Endothelial cell of umbilical vein (primary cell): Measurements from ENCODE around the gene LCA5L. TPM values are rescaled to one million over a fixed set of nuclear protein-coding genes. Genes with fewer than 3 reads are reported as not detected.

Experiments used
- BruUV-seq: library from RNA; stranded (reverse); fragments of 400-500 nt; replicated peaks from 2 replicates; lab custom pipeline; 2021; lab: Mats Ljungman, UMichigan
- CTCF ChIA-PET: fragments of 300-600, 350-600 bp; sonication (Branson Sonifier 250); formaldehyde crosslinking; loops from one replicate; lab custom pipeline; 2021; ENCODE audit warnings: antibody characterized with exemption, inconsistent platforms; lab: Charles Lee
- POLR2A ChIA-PET: fragments of 300-600, 350-600 bp; sonication (Branson Sonifier 250); formaldehyde crosslinking; loops from one replicate; lab custom pipeline; 2021; ENCODE audit warnings: antibody characterized with exemption, inconsistent platforms; lab: Charles Lee
- DNase-seq: peaks from one replicate; pipeline ENCODE4 v3.0.0-alpha.2; 2011; ENCODE audit warnings: low read depth, low spot score
- FAIRE-seq: peaks from 2 replicates; lab custom pipeline; 2011; peaks lifted over from hg19 to GRCh38; lab: Jason Lieb, UNC
- H2AFZ ChIP-seq: 2 replicates; pipeline ENCODE4 v1.6.0; 2012; ENCODE audit warnings: low read depth, low read length, control low read depth, inconsistent platforms
- H3K27ac ChIP-seq: 2 replicates; pipeline ENCODE4 v1.5.1; 2011; ENCODE audit warnings: low read depth, mild to moderate bottlenecking, control low read depth, low read length, moderate library complexity; ENCODE audit not compliant: insufficient read depth
- H3K27me3 ChIP-seq, 2 experiments: 2 replicates each; pipeline versions ENCODE4 v1.6.0 to v1.6.1; 2011; ENCODE audit warnings: low read length in 2 of 2, mixed read lengths in 1 of 2; ENCODE audit not compliant: control insufficient read depth in 2 of 2, insufficient read depth in 2 of 2
- H3K36me3 ChIP-seq, 2 experiments: 2 replicates in 1 of 2; 3 replicates in 1 of 2; pipeline ENCODE4 v1.5.1; 2011; ENCODE audit warnings: low read length in 2 of 2, mild to moderate bottlenecking in 1 of 2, moderate library complexity in 1 of 2; ENCODE audit not compliant: control insufficient read depth in 2 of 2, insufficient read depth in 2 of 2; ENCODE audit errors: extremely low read depth in 1 of 2
- H3K4me1 ChIP-seq: 3 replicates; pipeline ENCODE4 v1.5.1; 2011; ENCODE audit warnings: mild to moderate bottlenecking, low read length; ENCODE audit not compliant: control insufficient read depth, insufficient read depth; ENCODE audit errors: extremely low read depth
- H3K4me2 ChIP-seq: 2 replicates; pipeline ENCODE4 v1.6.1; 2011; ENCODE audit warnings: low read length, control low read depth, mixed read lengths; ENCODE audit not compliant: insufficient read depth
- H3K4me3 ChIP-seq, 3 experiments: fragments of 200-600 bp in 1 of 3; sonication (generic), shearing (Covaris generic) in 1 of 3; replicated peaks in 1 of 3; 2 replicates each; pipeline ENCODE4 v1.5.1; 2011 to 2016; ENCODE audit warnings: control low read depth in 3 of 3, low read length in 3 of 3, mild to moderate bottlenecking in 2 of 3, inconsistent platforms in 1 of 3, low read depth in 1 of 3, moderate library complexity in 1 of 3; ENCODE audit not compliant: insufficient read depth in 1 of 3
- H3K79me2 ChIP-seq: 2 replicates; pipeline ENCODE4 v1.6.0; 2012; ENCODE audit warnings: low read length, inconsistent platforms; ENCODE audit not compliant: control insufficient read depth, insufficient read depth
- H3K9ac ChIP-seq: replicated peaks from 2 replicates; pipeline ENCODE3; 2011; ENCODE audit warnings: low read length, control low read depth; ENCODE audit not compliant: insufficient read depth; ENCODE audit errors: extremely low read depth
- H3K9me1 ChIP-seq: replicated peaks from 3 replicates; pipeline ENCODE4 v1.6.0; 2011; ENCODE audit warnings: mild to moderate bottlenecking, low read length; ENCODE audit not compliant: control insufficient read depth, insufficient read depth; ENCODE audit errors: extremely low read depth
- H3K9me3 ChIP-seq: replicated peaks from 2 replicates; pipeline ENCODE4 v1.5.1; 2012; ENCODE audit warnings: low read length, inconsistent platforms; ENCODE audit not compliant: control insufficient read depth, insufficient read depth
- H4K20me1 ChIP-seq: replicated peaks from 2 replicates; pipeline ENCODE3; 2011; ENCODE audit warnings: mild to moderate bottlenecking, low read length; ENCODE audit not compliant: control insufficient read depth, insufficient read depth; ENCODE audit errors: extremely low read depth
- EZH2 ChIP-seq: IDR thresholded peaks from 2 replicates; pipeline ENCODE4 v1.6.1; 2012; ENCODE audit warnings: borderline replicate concordance, low read depth, mild to moderate bottlenecking, moderate library complexity, low read length, inconsistent platforms; ENCODE audit not compliant: severe bottlenecking
- FOS ChIP-seq: IDR thresholded peaks from 2 replicates; pipeline ENCODE4 v1.6.1; 2011; ENCODE audit warnings: mild to moderate bottlenecking, low read length, moderate library complexity, borderline replicate concordance; ENCODE audit not compliant: insufficient read depth
- GATA2 ChIP-seq: IDR thresholded peaks from 2 replicates; pipeline ENCODE4 v1.7.0; 2011; ENCODE audit warnings: low read depth, mild to moderate bottlenecking, moderate library complexity, mixed read lengths, low read length; ENCODE audit not compliant: insufficient read length, insufficient read depth
- JUN ChIP-seq: IDR thresholded peaks from 2 replicates; pipeline ENCODE4 v1.6.1; 2011; ENCODE audit warnings: borderline replicate concordance, low read depth; ENCODE audit not compliant: insufficient read length, insufficient read depth
- MYC ChIP-seq: IDR thresholded peaks from one replicate; pipeline ENCODE4 v1.6.1; 2011; ENCODE audit warnings: mild to moderate bottlenecking, low read depth, low read length
- POLR2A ChIP-seq: IDR thresholded peaks from 2 replicates; pipeline ENCODE4 v1.6.1; 2012; ENCODE audit warnings: low read depth, mild to moderate bottlenecking, control low read depth, low read length
- POLR2AphosphoS5 ChIP-seq: IDR thresholded peaks from 2 replicates; pipeline ENCODE4 v1.6.1; 2012; ENCODE audit warnings: low read depth, mild to moderate bottlenecking, control low read depth, low read length, moderate library complexity; ENCODE audit not compliant: insufficient read depth
- dilution Hi-C: fragments of 300-500 bp; cut with MboI; formaldehyde crosslinking; loops from one replicate; pipeline ENCODE4 v1.15.0; 2019; ENCODE audit warnings: low sequenced_read_pairs; ENCODE audit not compliant: extremely low pct_ligation_motif_present
- intact Hi-C: fragments of 100-400 bp; cut with micrococcal nuclease; formaldehyde crosslinking; loops from one replicate; pipeline ENCODE4 v1.10.0; 2022
- polyA plus RNA-seq, 4 experiments: library from polyadenylated mRNA; depleted of rRNA in 3 of 4; stranded (reverse) in 3 of 4; unstranded in 1 of 4; fragments of >200 nt; gene quantifications; 2 replicates each; pipeline versions ENCODE4 v1.2.1 to v1.2.3, GENCODE V29; 2011 to 2012; ENCODE audit warnings: missing spikeins in 1 of 4
- total RNA-seq: library from RNA; stranded (reverse); gene quantifications from 2 replicates; pipeline ENCODE4 v1.2.3, GENCODE V29; 2021
- TF ChIP-seq, protein P1 (sequence below): IDR thresholded peaks from 2 replicates; pipeline ENCODE4 v1.6.1; 2011; ENCODE audit not compliant: insufficient read depth, insufficient read length
- TF ChIP-seq, protein P2 (sequence below), 2 donors: IDR thresholded peaks; 1 replicate in 1 of 2; 2 replicates in 1 of 2; pipeline ENCODE4 v1.5.1; 2011; ENCODE audit warnings: low read length in 2 of 2, mild to moderate bottlenecking in 2 of 2, moderate library complexity in 2 of 2, control low read depth in 1 of 2, inconsistent platforms in 1 of 2, low read depth in 1 of 2; ENCODE audit not compliant: insufficient read depth in 1 of 2; ENCODE audit errors: extremely low read depth in 1 of 2

Gene LCA5L
- total and polyA plus RNA-seq, 2 donors (not counting 3 experiments of a cell fraction or from before 2014, with no cell fraction given), result 0.26 to 1.0 TPM

DNA sequence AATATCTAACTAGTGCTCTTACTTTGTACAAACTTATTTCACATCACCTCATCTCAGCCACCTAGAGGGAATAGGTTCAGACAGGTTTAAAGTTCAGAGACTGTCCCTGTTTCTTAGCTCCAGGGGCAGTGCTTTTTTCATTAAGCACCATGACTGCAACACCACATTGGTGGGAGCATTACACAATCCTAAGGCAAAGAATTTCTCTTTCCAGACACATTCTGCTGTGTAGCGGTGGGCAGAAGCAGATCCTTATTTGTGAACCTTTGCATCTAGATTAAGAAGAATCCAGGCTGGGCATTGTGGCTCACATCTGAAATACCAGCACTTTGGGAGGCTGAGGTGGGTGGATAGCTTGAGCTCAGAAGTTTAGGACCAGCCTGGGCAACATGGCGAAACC lies 16.1 kb downstream of the LCA5L start:
- FAIRE-seq, result no peak
- Histone ChIP-seq H3K27ac (no peak overlapping the region), H3K4me3 (no peak overlapping the region), H3K9me1 (no peaks in the 10 kb centered on the region), H2AFZ (no peak overlapping the region), H4K20me1 (no peaks in the 10 kb centered on the region), H3K4me2 (no peak overlapping the region), H3K36me3 (no peaks in the 10 kb centered on the region), H3K79me2 (no peaks in the 10 kb centered on the region), H3K4me1 (no peaks in the 10 kb centered on the region), H3K27me3 (no peaks in the 10 kb centered on the region), H3K9me3 (no peaks in the 10 kb centered on the region), H3K9ac (no peak overlapping the region)
- no peak for TF ChIP-seq MYC
- no peak for TF ChIP-seq GATA2
- TF ChIP-seq JUN, result no peak
- TF ChIP-seq EZH2, result no peak
- no TSS peak for BruUV-seq
- dilution Hi-C loops, result no loop called here
- intact Hi-C loops, result no loop called here
- no peak for DNase-seq
- CTCF ChIA-PET, result interaction anchor here (1.8 to 4.4 kb wide), 2 partner anchors 12 to 13 kb away, joined by 3 to 17 read pairs; no protein-coding TSS in a partner anchor
- POLR2A ChIA-PET, result no interaction called here

- Histone ChIP-seq H3K4me1 (no peaks in the 10 kb centered on the region), H2AFZ (no peak overlapping the region), H3K9me3 (no peaks in the 10 kb centered on the region), H3K9me1 (no peaks in the 10 kb centered on the region), H3K4me3 (no peak overlapping the region), H4K20me1 (no peaks in the 10 kb centered on the region), H3K27me3 (no peaks in the 10 kb centered on the region), H3K4me2 (no peak overlapping the region), H3K9ac (no peak overlapping the region), H3K27ac (no peak overlapping the region), H3K36me3 (no peaks in the 10 kb centered on the region), H3K79me2 (no peaks in the 10 kb centered on the region)
- ChIA-PET CTCF (interaction anchor here (1.0 to 1.8 kb wide), 3 partner anchors 8 to 35 kb away, joined by 3 to 5 read pairs (median 3); no protein-coding TSS in a partner anchor), POLR2A (interaction anchor here (0.6 kb wide), 1 partner anchor 18 kb away, joined by 5 read pairs; no protein-coding TSS in a partner anchor)
- intact Hi-C loops, result no loop called here
- TF ChIP-seq EZH2, result no peak
- TF ChIP-seq FOS, result no peak
- no peak for TF ChIP-seq POLR2AphosphoS5
- no peak for TF ChIP-seq POLR2A
- TF ChIP-seq, protein P1, sequence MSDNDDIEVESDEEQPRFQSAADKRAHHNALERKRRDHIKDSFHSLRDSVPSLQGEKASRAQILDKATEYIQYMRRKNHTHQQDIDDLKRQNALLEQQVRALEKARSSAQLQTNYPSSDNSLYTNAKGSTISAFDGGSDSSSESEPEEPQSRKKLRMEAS, result no peak
- TF ChIP-seq, protein P2, sequence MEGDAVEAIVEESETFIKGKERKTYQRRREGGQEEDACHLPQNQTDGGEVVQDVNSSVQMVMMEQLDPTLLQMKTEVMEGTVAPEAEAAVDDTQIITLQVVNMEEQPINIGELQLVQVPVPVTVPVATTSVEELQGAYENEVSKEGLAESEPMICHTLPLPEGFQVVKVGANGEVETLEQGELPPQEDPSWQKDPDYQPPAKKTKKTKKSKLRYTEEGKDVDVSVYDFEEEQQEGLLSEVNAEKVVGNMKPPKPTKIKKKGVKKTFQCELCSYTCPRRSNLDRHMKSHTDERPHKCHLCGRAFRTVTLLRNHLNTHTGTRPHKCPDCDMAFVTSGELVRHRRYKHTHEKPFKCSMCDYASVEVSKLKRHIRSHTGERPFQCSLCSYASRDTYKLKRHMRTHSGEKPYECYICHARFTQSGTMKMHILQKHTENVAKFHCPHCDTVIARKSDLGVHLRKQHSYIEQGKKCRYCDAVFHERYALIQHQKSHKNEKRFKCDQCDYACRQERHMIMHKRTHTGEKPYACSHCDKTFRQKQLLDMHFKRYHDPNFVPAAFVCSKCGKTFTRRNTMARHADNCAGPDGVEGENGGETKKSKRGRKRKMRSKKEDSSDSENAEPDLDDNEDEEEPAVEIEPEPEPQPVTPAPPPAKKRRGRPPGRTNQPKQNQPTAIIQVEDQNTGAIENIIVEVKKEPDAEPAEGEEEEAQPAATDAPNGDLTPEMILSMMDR (IDR thresholded peaks at IDR 0.05; ENCODE audit: extremely low read depth in 1 of 2, insufficient read depth in 1 of 2, low read depth in 1 of 2, low read length in 2 of 2), result no peak
- no peak for TF ChIP-seq GATA2
- TF ChIP-seq MYC, result no peak
- TF ChIP-seq JUN, result no peak
- FAIRE-seq (no peak), DNase-seq (no peak)
- dilution Hi-C loops, result no loop called here
- BruUV-seq, result no TSS peak
Observed at GRCh38 chr21:39422527-39423241, 22.9 kb downstream of the LCA5L start.
